HG02840 (cell line): Measurements from ENCODE around the gene C1QTNF12.
"Not testable (repeated sequence)": the region's sequence is repeated elsewhere in the genome, so short reads cannot be mapped to it uniquely, and the experiment has no call there.

Source experiments
- ATAC-seq: cut with Tn5 transposase; IDR thresholded peaks from one replicate; pipeline ENCODE4 v1.9.1; 2021; ENCODE audit warnings: mild to moderate bottlenecking, moderate library complexity, moderate number of reproducible peaks; ENCODE audit not compliant: unreplicated experiment, low FRiP score

Gene C1QTNF12

DNA sequence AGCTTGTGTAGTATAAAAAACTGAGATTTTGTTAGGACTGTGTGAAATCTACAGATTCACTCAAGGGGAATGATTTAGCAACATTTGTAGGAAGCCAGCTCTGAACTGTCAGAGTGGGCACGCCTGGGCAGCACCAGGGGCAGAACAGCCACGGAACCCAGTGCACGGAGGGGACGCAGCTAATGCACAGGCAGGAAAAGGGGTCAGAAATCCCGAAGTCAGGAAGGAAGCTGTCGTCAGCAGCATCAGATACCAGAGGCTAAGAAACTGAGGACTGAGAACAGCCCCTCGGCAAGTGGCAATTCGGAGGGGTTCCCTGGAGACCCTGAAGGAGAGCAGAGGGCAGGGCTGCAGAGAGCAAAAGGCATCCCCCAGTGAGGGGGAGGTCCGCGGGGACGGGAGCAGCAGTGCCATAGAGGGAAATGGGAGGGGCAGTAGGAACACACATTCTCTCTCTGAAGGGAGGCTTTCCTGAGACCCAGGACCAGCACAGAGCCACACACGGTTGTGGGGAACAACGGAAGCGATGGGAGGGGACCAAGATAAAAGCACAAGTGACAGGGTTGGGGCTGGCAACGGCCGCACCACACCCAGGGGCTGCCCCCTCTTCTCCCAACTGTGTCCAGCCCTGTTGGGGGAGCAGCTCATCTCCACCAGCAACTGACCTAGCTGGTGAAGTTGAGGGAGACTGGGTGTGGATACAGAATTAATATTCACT, 14.5 kb upstream of the C1QTNF12 start:
- ATAC-seq: no peak

GRCh38 chr1:1259951-1260600, 13.6 kb upstream of the C1QTNF12 start:
- no peak for ATAC-seq

GRCh38 chr1:1259540-1259939, 13.0 kb upstream of the C1QTNF12 start:
- ATAC-seq: no peak

GRCh38 chr1:1259119-1259488, 12.6 kb upstream of the C1QTNF12 start:
- ATAC-seq: no peak

GRCh38 chr1:1256956-1257871, 10.7 kb upstream of the C1QTNF12 start:
- no peak for ATAC-seq

- no peak for ATAC-seq
Measured at GRCh38 chr1:1255611-1256010, 9.1 kb upstream of the C1QTNF12 start.

GRCh38 chr1:1255078-1255477, 8.6 kb upstream of the C1QTNF12 start:
- no peak for ATAC-seq

DNA sequence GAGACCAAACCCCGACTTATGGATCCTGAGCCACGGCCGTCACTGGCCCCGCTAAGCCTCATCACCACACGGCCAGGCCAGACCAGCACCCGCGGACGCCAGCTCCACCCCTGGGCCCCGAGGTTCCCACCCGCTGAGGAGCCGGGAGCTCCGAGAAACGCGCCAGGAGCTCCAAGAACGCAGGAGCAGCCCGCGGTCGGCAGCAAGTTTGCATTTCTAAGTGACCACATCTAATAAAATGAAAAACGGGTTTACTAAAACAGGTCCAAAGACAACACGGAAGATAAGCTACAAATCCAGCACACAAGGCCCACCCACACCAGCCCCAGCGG, 8.1 kb upstream of the C1QTNF12 start:
- no peak for ATAC-seq

- no peak for ATAC-seq
Measured at GRCh38 chr1:1253972-1254666, 7.6 kb upstream of the C1QTNF12 start.

GRCh38 chr1:1253314-1253713, 6.8 kb upstream of the C1QTNF12 start:
- ATAC-seq: no peak

DNA sequence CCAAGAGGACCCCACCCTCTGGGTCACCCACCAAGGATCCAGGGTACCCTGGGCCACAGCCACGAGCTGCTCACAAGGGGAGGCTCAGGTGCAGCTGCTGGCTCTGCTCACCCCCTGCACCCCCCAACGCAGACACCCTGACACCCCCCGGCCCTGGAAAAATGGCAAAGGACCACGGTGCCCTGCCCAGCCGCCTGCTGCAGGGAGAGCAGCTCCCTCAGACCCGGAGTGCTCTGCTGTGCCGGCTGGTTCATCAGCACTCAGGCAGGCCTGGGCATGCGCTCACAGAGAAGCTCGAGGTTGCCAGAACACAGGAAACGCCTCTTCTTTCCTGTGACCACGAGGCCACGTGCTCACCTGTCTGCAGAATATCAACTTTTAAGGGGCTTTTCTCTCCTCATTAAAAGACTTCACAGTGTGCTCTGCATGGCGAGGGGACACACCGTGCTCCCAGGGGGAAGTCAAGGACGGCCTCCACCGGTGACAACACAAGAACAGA, 4.3 kb upstream of the C1QTNF12 start:
- ATAC-seq: no peak

DNA sequence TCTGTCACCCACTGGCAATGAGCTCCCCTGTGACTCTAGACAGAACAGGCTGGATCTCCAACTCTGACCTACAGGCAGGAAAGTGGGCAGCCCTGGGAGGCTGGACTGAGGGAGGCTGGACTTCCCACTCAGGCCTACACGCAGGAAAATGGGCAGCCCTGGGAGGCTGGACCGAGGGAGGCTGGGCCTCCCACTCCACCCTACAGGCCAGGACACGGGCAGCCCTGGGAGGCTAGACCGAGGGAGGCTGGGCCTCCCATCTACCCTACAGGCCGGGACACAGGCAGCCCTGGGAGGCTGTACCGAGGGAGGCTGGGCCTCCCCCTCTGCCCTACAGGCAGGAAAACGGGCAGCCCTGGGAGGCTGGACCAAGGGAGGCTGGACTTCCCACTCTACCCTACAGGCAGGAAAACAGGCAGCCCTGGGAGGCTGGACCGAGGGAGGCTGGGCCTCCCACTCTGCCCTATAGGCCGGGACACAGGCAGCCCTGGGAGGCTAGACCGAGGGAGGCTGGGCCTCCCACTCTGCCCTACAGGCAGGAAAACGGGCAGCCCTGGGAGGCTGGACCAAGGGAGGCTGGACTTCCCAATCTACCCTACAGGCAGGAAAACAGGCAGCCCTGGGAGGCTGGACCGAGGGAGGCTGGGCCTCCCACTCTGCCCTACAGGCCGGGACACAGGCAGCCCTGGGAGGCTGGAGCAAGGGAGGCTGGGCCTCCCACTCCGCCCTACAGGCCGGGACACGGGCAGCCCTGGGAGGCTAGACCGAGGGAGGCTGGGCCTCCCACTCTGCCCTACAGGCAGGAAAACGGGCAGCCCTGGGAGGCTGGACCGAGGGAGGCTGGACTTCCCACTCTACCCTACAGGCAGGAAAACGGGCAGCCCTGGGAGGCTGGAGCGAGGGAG, 1.7 kb upstream of the C1QTNF12 start:
- not testable (repeated sequence) for ATAC-seq

- ATAC-seq: no peak
Measured at GRCh38 chr1:1247341-1247913, 905 bp upstream of the C1QTNF12 start.

DNA sequence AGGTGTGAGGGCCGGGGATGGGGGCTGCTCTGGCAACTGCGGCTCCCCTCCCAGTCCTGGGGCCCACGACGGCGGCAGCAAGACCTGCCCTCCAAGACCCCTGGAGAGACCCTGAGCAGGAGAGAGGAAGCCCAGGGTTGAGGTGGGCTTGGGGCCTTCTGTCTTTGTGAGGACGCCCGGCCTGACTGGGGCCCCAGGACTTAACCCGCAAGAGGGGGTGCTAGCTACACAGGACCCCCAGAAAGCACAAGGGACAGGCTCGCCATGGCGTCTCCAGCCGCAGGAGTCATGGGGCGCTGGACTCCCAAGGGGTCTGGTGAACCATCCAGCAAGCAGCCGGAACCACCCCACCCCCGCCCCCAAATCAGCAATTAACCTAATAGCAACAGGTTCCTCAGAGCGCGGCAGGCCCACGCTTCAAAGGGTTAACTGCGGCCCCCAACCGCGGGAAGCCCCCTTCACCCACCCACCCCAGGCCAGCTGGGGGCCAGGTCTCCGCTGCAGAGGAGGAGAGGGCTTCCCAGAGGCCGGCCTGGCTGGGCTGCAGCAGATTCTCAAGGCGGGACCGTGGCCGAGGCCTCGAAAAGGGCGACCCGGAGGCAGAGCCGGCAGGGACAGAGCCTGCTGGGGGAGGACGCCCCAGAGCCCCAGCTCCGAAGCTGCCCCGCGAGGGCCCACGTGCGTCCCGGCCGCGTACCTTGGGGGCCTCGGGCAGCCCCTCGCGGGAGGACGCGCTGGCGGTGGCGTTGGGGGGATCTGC, 525 bp downstream of the C1QTNF12 start:
- no peak for ATAC-seq

GRCh38 chr1:1245178-1245816, 1.2 kb downstream of the C1QTNF12 start:
- no peak for ATAC-seq

GRCh38 chr1:1244192-1244811, 2.2 kb downstream of the C1QTNF12 start:
- no peak for ATAC-seq

DNA sequence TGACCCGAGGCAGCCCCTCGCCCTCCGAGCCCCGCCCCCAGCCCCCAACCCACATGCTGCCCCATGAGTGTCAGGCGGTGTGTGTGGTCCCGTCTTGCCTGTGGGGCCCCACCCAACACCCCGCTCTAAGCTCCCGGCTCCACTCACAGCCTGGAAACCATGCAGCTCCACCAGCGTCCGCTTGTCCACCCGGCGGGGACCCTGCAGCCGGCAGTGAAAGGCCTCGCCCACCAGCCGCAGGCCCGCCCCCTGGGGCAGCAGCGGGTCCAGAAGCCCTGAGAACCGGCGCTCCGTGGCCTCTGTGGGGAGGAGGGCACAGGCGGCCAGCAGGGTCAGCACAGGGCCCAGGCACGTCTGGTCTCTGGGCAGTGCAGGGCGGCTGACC, 2.7 kb downstream of the C1QTNF12 start:
- no peak for ATAC-seq

GRCh38 chr1:1243266-1243660, 3.3 kb downstream of the C1QTNF12 start:
- ATAC-seq: no peak
